ENCODE measurements around the gene EIF4G2. TPM values are rescaled to one million over a fixed set of nuclear protein-coding genes. Genes with fewer than 3 reads are reported as not detected.

Gene EIF4G2
- total and polyA plus RNA-seq, 2 of the 8 experiments (the other 6 are each of a cell fraction or from before 2014, with no cell fraction given) = 438 to 964 TPM

- DNase-seq (ENCODE audit: low read depth in 1 of 2, low spot score in 2 of 2) (no peak), FAIRE-seq (no peak)
- no peak overlapping the region for H3K4me3 ChIP-seq (ENCODE audit: extremely low read depth in 1 of 4, insufficient read depth in 2 of 4, low read depth in 3 of 4, low read length in 4 of 4)
- no peak overlapping the region for H4K5ac ChIP-seq (ENCODE audit: insufficient read length, low read depth, low read length)
- no peak overlapping the region for H2AFZ ChIP-seq (ENCODE audit: low read length)
- no peak overlapping the region for H3K9ac ChIP-seq (replicated peaks in 1 of 4; ENCODE audit: extremely low read depth in 1 of 4, low read depth in 3 of 4, low read length in 3 of 4)
- H2BK5ac ChIP-seq (ENCODE audit: low read depth, low read length) = no peak overlapping the region
- no peak overlapping the region for H4K91ac ChIP-seq (replicated peaks; ENCODE audit: insufficient read length, low read length)
- H4K20me1 ChIP-seq (replicated peaks in 1 of 2; ENCODE audit: control insufficient read depth in 1 of 2, insufficient read depth in 2 of 2, low read length in 2 of 2) = no peaks in the 10 kb centered on the region
- no peaks in the 10 kb centered on the region for H3K79me1 ChIP-seq (ENCODE audit: low read depth, low read length)
- no peak overlapping the region for H3K18ac ChIP-seq (ENCODE audit: extremely low read depth, low read length)
- POLR2A ChIA-PET (ENCODE audit: partially characterized antibody) = interaction anchor here (1.1 to 1.9 kb wide), 3 partner anchors 9 to 38 kb away, joined by 3 to 9 read pairs (median 5); no protein-coding TSS in a partner anchor
- H3K36me3 ChIP-seq (ENCODE audit: control insufficient read depth in 2 of 4, insufficient read depth in 4 of 4, low read length in 3 of 4) = no peaks in the 10 kb centered on the region
- TF ChIP-seq POLR2AphosphoS5 (IDR thresholded peaks at IDR 0.05; ENCODE audit: low read depth, low read length) (no peak), ATF3 (IDR thresholded peaks at IDR 0.05; ENCODE audit: insufficient read depth, low read depth, low read length) (no peak), SP4 (IDR thresholded peaks at IDR 0.05; ENCODE audit: low read length) (no peak), CTBP2 (IDR thresholded peaks at IDR 0.05; ENCODE audit: borderline replicate concordance, insufficient read depth, insufficient read length, low read length) (no peak), GTF2F1 (IDR thresholded peaks at IDR 0.05; ENCODE audit: borderline replicate concordance, low read depth, low read length) (no peak), SIX5 (IDR thresholded peaks at IDR 0.05; ENCODE audit: low read depth, low read length) (no peak), BACH1 (IDR thresholded peaks at IDR 0.05; ENCODE audit: low read length) (no peak), TBP (IDR thresholded peaks at IDR 0.05; ENCODE audit: low read depth, low read length) (no peak)
- H2AK5ac ChIP-seq (ENCODE audit: low read depth, low read length) = no peak overlapping the region
- no peak overlapping the region for H4K8ac ChIP-seq (ENCODE audit: extremely low read depth, insufficient read depth, low read length)
- no peak overlapping the region for H2BK12ac ChIP-seq (ENCODE audit: low read depth, low read length)
- H3K4ac ChIP-seq (replicated peaks; ENCODE audit: insufficient read length, low read depth, low read length) = no peak overlapping the region
- no peaks in the 10 kb centered on the region for H3K23me2 ChIP-seq (ENCODE audit: low read depth, low read length)
- no peak overlapping the region for H2BK120ac ChIP-seq (replicated peaks; ENCODE audit: low read depth, low read length)
- no peak overlapping the region for H3K56ac ChIP-seq (replicated peaks; ENCODE audit: insufficient read length, low read depth, low read length)
- no peak overlapping the region for H2BK15ac ChIP-seq (ENCODE audit: low read length)
- no peaks in the 10 kb centered on the region for H3K79me2 ChIP-seq (ENCODE audit: control insufficient read depth in 1 of 2, insufficient read depth in 2 of 2, low read length in 2 of 2)
- H3K9me3 ChIP-seq (ENCODE audit: insufficient read depth in 2 of 2, low read depth in 1 of 2, low read length in 1 of 2) = no peaks in the 10 kb centered on the region
- no peaks in the 10 kb centered on the region for H3K4me1 ChIP-seq (replicated peaks in 1 of 4; ENCODE audit: control insufficient read depth in 3 of 4, insufficient read depth in 4 of 4, low read length in 3 of 4)
- no peak overlapping the region for H3K4me2 ChIP-seq (ENCODE audit: insufficient read depth in 1 of 2, low read depth in 2 of 2, low read length in 2 of 2)
- no peak overlapping the region for H3K23ac ChIP-seq (ENCODE audit: insufficient read length)
- CTCF ChIA-PET (ENCODE audit: partially characterized antibody) = interaction anchor here (0.8 kb wide), 1 partner anchor 34 kb away, joined by 4 read pairs; no protein-coding TSS in a partner anchor
- no peak overlapping the region for H3K27ac ChIP-seq (ENCODE audit: low read depth, low read length)
- no peak overlapping the region for H3K14ac ChIP-seq (ENCODE audit: insufficient read length)
- H3K27me3 ChIP-seq (replicated peaks in 1 of 4; ENCODE audit: control insufficient read depth in 3 of 4, extremely low read depth in 1 of 4, insufficient read depth in 3 of 4, low read length in 3 of 4) = no peaks in the 10 kb centered on the region
- H2BK20ac ChIP-seq (ENCODE audit: low read length) = no peak overlapping the region
Observed at GRCh38 chr11:10844356-10844755, 35.6 kb upstream of the EIF4G2 start.

Data from H1 (cell line).